HG03460 (cell line): ENCODE data around the gene YIF1B.

Experiments used
- ATAC-seq: cut with Tn5 transposase; IDR thresholded peaks from one replicate; pipeline ENCODE4 v1.9.1; 2021; ENCODE audit not compliant: unreplicated experiment

The YIF1B gene

GRCh38 chr19:38306236-38306635 is 9.5 kb downstream of the YIF1B start:
- ATAC-seq = no peak

DNA sequence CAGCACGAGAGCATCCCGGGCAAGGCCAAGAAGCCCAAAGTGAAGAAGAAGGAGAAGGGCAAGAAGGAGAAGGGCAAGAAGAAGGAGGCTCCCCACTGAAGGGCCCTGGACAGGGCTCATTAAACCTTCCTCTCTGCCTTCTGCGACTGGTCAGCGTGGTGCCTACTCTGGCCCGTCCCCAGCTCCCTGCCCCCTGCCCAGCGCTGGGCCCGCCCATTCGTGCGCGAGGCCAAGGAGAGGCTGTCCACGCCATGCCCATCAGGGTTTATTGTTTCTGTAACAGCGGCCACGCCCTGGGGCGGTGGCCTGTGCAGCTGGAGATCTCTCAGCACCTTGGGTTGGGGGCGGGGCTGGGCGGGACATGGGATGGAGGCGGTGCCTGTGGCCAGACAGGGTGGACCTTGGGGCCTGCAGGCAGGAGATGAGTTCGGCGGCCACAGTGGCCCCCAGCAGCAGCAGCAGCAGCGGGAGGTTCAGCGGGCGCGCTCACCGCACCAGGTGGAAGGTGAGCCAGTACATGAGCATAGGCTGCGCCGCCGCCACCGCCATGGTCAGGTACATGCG is 10.8 kb downstream of the YIF1B start:
- ATAC-seq = no peak

DNA sequence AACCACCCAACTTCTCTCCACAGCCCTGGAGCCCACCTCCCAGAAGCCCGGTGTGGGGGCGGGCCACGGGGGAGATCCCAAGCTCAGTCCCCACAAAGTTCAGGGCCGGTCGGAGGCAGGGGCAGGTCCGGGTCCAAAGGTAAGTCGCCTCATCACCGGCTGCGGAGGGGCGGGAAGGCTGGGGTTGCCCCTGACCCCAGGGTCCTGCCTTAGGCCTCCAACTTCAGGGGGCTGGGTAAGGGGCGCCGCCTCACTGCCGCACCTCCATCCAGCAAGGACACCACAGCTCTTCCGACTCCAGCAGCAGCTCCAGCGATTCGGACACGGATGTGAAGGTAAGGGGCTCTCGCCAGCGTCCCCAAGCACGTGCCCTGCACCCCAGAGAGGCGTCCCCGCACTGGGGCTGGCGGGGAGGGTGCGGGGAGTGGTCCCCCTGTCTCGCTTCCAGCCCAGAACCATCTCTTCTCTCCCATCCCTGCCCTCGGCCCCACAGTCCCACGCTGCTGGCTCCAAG is 11.3 kb downstream of the YIF1B start:
- ATAC-seq = no peak

- no peak for ATAC-seq
Observed at GRCh38 chr19:38303517-38304351, 12.0 kb downstream of the YIF1B start, which contains the start of gene C19orf33. C19orf33 (plus strand) TSS chr19:38304251; CDS start chr19:38304262, 11 bp downstream.

DNA sequence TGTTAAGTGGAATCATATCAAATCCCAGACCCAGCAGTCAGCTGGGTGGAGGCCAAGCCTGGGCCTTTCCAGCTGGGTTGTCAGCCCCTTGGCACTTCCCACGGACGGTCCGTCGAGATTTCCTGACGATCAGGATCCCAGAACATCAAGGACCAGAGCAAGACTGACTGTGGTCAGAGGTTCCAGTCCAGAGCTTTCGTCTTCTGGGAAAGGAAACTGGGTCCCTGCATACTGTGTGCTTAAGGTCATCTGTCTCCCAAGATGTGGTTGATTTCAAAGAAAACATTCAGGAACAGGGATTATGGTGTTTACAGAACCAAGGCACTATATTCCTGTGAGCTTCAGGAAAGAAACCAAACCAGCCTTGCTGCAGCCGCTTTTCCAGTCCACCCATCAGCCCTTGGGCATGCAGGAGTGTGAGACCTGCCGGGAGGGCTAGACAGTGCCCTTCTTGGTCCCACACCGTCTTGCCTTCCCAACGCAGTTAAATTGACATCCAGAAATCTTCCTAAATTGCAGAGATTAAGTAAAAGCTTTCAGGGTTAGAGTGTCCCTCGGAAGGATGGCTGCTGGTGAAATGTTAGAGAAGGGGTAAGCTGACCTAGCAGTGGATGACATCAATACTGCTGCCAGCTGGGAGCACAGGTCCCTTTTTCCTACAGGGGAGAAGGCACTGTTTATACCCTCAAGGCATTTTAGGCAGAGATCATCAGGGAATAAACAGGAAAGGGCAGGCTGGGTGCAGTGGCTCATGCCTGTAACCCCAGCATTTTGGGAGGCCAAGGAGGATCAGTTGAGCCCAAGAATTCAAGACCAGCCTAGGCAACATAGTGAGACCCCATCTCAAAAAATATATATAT is 16.7 kb downstream of the YIF1B start:
- no peak for ATAC-seq

DNA sequence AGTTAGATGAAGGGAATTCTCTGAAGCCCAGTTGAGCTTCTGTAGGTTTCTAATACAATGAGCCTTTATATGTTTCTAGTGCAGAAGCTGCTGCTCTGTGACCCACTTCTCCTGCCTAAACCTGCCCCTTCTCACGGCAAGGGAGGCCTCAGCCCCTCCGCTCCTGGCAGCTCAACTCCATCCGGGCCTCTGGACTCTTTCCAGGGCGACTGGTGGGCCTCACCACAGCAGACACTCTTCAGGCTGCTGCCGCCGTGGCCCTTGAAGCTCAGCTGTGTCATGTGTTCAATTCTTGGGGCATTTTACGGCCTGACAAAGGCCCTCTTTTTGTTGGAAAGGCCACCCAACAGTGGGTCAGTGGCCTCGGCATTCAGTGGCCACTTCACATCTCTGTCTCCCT is 21.7 kb downstream of the YIF1B start:
- no peak for ATAC-seq

- ATAC-seq = no peak
Observed at GRCh38 chr19:38293281-38293680, 22.5 kb downstream of the YIF1B start.

DNA sequence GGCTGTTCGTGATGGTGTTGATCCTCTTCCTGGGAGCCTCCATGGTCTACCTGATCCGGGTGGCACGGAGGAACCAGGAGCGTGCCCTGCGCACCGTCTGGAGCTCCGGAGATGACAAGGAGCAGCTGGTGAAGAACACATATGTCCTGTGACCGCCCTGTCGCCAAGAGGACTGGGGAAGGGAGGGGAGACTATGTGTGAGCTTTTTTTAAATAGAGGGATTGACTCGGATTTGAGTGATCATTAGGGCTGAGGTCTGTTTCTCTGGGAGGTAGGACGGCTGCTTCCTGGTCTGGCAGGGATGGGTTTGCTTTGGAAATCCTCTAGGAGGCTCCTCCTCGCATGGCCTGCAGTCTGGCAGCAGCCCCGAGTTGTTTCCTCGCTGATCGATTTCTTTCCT is 23.9 kb downstream of the YIF1B start:
- no peak for ATAC-seq

GRCh38 chr19:38290631-38291147 is 25.1 kb downstream of the YIF1B start:
- no peak for ATAC-seq

GRCh38 chr19:38289955-38290354 is 25.8 kb downstream of the YIF1B start:
- ATAC-seq = no peak

- ATAC-seq = no peak
Observed at GRCh38 chr19:38288123-38288855, 27.5 kb downstream of the YIF1B start.

- ATAC-seq = no peak
Observed at GRCh38 chr19:38287604-38288003, 28.1 kb downstream of the YIF1B start.

DNA sequence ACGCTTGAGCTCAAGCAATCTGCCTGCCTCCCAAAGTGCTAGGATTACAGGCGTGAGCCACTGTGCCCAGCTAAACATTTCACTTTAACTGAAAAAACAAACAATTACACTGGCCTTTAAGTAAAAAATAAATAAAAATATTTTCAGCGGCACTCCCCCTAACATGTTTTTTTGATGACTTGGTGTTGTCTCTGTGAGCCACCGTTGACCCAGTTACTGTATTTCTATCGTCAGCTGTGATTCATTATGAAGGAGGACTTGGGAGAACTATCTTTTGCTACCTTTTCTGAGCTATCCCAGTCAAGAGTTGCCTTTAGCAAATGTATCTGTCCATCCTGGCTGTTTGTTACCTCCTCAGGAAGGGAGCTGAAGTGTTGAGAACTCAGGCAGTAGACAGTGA is 30.2 kb downstream of the YIF1B start:
- ATAC-seq = no peak

GRCh38 chr19:38284422-38284821 is 31.3 kb downstream of the YIF1B start:
- no peak for ATAC-seq

DNA sequence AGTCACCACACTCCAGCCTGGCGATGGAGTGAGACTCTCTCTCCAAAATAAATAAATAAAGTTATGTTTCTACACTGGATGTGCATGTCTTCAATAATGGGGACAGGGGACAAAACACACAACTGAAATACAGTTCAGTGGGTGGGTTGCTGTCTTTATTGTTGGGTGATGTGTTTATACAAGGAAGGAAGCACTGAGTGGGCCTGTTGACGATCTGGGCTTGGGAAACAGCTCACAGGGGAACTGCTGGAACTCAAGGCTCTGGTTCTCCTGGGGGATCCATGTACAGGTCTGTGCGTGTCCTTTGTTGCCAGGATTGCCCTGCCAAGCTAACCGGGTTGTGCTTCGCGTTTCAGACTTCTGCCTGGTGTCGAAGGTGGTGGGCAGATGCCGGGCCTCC is 32.5 kb downstream of the YIF1B start:
- ATAC-seq = no peak

DNA sequence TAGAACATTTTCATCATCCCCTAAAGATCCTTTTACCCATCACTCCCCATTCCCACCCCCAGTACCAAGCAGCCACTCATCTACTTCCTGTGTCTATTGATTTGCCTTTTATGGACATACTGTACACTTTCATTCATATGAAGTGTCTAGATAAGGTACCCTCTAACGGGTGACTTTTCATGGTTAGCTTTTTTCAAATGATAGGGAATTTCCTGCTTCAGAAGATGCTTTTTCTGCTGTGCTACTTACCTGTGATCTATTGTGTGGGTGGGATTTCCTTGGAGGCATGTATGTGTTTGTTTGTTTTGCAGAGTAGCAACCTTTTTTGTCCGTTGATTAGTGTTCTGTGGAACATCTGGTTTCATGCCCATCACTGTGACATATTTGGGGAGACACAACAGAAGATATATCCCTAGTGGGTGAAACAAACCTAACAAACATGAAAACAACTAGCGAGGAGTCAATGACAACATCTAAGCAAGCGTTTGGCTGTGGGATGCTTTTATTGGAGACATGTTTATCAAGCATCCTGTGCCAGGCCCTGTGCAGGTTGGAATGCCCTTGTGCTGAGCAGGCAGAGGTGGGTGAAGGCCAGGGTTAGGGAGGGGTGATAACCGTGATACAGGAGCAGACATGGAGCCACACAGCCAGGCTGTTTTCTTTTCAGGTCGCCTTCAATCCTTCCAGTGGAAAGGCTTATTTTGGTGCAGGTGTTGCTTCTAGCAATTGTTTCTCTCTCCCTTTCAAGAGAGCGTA is 33.8 kb downstream of the YIF1B start:
- no peak for ATAC-seq

- no peak for ATAC-seq
Observed at GRCh38 chr19:38280030-38280921, 35.5 kb downstream of the YIF1B start.

DNA sequence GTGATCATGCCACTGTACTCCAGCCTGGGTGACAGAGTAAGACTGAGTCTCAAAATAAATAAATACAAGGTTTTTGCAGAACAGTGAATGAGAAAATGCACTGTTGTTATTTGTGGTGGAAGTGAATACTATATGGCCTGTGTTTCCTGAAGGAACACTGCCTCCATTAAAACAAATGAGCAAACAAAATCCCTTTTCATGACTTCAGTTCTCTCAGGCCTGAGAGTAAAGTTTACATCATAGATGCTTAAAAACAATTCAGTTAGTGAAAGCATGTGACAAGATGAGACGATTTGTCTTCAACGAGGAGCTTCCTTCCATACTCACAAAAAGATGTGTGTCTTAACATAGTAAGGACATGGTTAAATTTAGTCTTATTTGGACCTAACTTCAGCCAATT is 37.0 kb downstream of the YIF1B start:
- no peak for ATAC-seq
